OCI-LY1 (cell line): Measurements from ENCODE around the gene ABLIM2.

Experiments used
- EZH2 ChIP-seq: fragments of 200-600 bp; sonication (generic), shearing (Covaris generic); IDR thresholded peaks from 2 replicates; pipeline ENCODE4 v1.8.0; 2017; ENCODE audit warnings: borderline replicate concordance, mixed run types, mild to moderate bottlenecking, antibody characterized with exemption, low read length, moderate library complexity, mixed read lengths
- TF ChIP-seq, protein P1 (sequence below): fragments of 200-600 bp; sonication (generic), shearing (Covaris generic); IDR thresholded peaks from 2 replicates; pipeline ENCODE4 v1.5.1; 2017; ENCODE audit warnings: mild to moderate bottlenecking, antibody characterized with exemption, low read length, moderate library complexity, mixed read lengths

DNA sequence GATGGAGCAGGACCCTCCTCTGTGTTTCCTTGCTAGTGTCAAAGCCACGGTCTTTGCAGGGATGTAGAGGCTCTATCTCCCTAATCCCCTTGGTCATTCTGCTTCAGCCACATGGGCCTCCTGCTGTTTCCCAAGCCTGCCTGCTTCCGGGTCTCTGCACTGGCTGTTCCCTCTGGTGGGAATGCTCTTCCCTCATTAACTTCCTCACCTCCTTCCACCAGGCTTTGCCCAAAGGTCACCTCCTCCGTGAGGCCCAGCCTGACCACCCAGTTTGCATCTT lies 56.6 kb downstream of the ABLIM2 start:
- TF ChIP-seq, protein P1, sequence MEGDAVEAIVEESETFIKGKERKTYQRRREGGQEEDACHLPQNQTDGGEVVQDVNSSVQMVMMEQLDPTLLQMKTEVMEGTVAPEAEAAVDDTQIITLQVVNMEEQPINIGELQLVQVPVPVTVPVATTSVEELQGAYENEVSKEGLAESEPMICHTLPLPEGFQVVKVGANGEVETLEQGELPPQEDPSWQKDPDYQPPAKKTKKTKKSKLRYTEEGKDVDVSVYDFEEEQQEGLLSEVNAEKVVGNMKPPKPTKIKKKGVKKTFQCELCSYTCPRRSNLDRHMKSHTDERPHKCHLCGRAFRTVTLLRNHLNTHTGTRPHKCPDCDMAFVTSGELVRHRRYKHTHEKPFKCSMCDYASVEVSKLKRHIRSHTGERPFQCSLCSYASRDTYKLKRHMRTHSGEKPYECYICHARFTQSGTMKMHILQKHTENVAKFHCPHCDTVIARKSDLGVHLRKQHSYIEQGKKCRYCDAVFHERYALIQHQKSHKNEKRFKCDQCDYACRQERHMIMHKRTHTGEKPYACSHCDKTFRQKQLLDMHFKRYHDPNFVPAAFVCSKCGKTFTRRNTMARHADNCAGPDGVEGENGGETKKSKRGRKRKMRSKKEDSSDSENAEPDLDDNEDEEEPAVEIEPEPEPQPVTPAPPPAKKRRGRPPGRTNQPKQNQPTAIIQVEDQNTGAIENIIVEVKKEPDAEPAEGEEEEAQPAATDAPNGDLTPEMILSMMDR = no peak
- no peak for TF ChIP-seq EZH2
